Measurements from ENCODE around the gene CABLES2. TPM values are rescaled to one million over a fixed set of nuclear protein-coding genes. Genes with fewer than 3 reads are reported as not detected.

CABLES2 gene
- total and polyA plus RNA-seq, 9 donors = 2.7 to 7.0 (median 4.7) TPM

GRCh38 chr20:62449951-62450691 lies 43.0 kb upstream of the CABLES2 start:
- WGBS, 3 donors = 47 to 65% (median 54%) methylated on average over 20 to 24 of the region's 24 CpGs
- Histone ChIP-seq H3K36me3 (no peaks in the 10 kb centered on the region), H3K4me3 (no peak overlapping the region), H3K9me3 (no peaks in the 10 kb centered on the region), H3K4me1 (ENCODE audit: insufficient read depth) (no peaks in the 10 kb centered on the region), H3K27me3 (no peaks in the 10 kb centered on the region), H3K27ac (no peak overlapping the region)
- no peak for TF ChIP-seq CTCF (IDR thresholded peaks at IDR 0.05)
- no peak for TF ChIP-seq EP300 (IDR thresholded peaks at IDR 0.05)
- no peak for TF ChIP-seq POLR2A (IDR thresholded peaks at IDR 0.05)
- intact Hi-C loops (cut with DNase I) = no loop called here
- DNase-seq = no peak

DNA sequence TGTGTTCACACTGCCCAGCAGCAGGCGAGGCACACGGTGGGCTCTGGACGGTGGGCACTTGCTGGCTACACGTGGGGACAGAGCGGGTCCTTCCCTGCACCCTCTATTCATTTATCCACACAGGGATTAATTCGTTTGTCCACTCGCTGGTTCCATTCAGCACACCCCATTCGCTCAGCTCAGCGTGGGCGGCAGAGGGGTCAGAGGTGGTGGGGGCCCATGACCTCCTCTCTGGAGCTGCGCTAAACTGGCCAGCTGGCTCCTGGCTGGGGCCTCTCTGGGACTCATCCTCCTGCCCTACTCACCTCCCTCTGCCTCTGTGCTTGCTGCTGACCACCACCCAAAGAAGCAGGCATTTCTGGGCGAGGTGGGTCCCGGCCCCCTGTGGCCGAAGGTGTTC lies 41.7 kb upstream of the CABLES2 start:
- TF ChIP-seq EP300 (IDR thresholded peaks at IDR 0.05) (no peak), CTCF (IDR thresholded peaks at IDR 0.05) (no peak), POLR2A (IDR thresholded peaks at IDR 0.05) (no peak)
- H3K9me3 ChIP-seq = no peaks in the 10 kb centered on the region
- no peaks in the 10 kb centered on the region for H3K4me1 ChIP-seq (ENCODE audit: insufficient read depth)
- no peaks in the 10 kb centered on the region for H3K36me3 ChIP-seq
- H3K4me3 ChIP-seq = no peak overlapping the region
- H3K27me3 ChIP-seq = no peaks in the 10 kb centered on the region
- 55 to 62% (median 61%) methylated on average over 14 of the region's 14 CpGs for WGBS, 3 donors
- DNase-seq = no peak
- intact Hi-C loops (cut with DNase I) = no loop called here
- no peak overlapping the region for H3K27ac ChIP-seq

DNA sequence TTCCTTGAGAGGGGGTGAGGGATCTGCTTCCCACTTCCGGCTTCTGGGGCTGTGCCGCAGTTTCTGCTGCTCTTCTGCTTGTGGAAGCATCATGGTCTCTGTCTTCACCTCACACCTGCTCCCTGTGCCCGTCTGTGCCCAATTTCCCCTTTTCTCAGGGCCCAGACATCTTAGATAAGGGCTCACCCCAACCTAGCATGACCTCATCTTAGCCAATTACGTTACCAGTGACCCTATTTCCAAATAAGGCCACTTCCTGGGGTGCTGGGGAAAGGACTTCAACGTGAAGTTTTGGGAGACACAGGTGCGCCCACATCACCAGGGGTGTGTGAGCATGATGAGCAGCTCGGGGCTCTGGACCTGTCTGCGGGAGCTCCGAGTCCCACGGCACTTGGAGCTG lies 41.0 kb upstream of the CABLES2 start:
- H3K27me3 ChIP-seq = no peaks in the 10 kb centered on the region
- intact Hi-C loops (cut with DNase I) = no loop called here
- no peak overlapping the region for H3K27ac ChIP-seq
- H3K4me1 ChIP-seq (ENCODE audit: insufficient read depth) = no peaks in the 10 kb centered on the region
- H3K36me3 ChIP-seq = no peaks in the 10 kb centered on the region
- 72 to 75% (median 74%) methylated on average over 10 of the region's 10 CpGs for WGBS, 3 donors
- no peak for TF ChIP-seq EP300 (IDR thresholded peaks at IDR 0.05)
- no peak for TF ChIP-seq POLR2A (IDR thresholded peaks at IDR 0.05)
- TF ChIP-seq CTCF (IDR thresholded peaks at IDR 0.05) = no peak
- H3K4me3 ChIP-seq = no peak overlapping the region
- no peaks in the 10 kb centered on the region for H3K9me3 ChIP-seq
- no peak for DNase-seq

- WGBS, 3 donors = 82 to 90% (median 86%) methylated on average over 43 to 44 of the region's 44 CpGs
- no peaks in the 10 kb centered on the region for H3K27me3 ChIP-seq
These were observed 40.1 kb upstream of the CABLES2 start for GRCh38 chr20:62446888-62447869.

More at GRCh38 chr20:62446888-62447869, 40.1 kb upstream of the CABLES2 start:
- Histone ChIP-seq H3K4me3 (no peak overlapping the region), H3K36me3 (no peaks in the 10 kb centered on the region), H3K27ac (no peak overlapping the region), H3K9me3 (no peaks in the 10 kb centered on the region), H3K4me1 (ENCODE audit: insufficient read depth) (no peaks in the 10 kb centered on the region)
- intact Hi-C loops (cut with DNase I) = no loop called here
- TF ChIP-seq CTCF (IDR thresholded peaks at IDR 0.05) (no peak), EP300 (IDR thresholded peaks at IDR 0.05) (no peak), POLR2A (IDR thresholded peaks at IDR 0.05) (no peak)
- no peak for DNase-seq
